Measurements from ENCODE around the gene GUCD1.

The GUCD1 gene

GRCh38 chr22:24529898-24530297 is 25.0 kb downstream of the GUCD1 start:
- DNase-seq (ENCODE audit: low read depth, low spot score) = no peak

DNA sequence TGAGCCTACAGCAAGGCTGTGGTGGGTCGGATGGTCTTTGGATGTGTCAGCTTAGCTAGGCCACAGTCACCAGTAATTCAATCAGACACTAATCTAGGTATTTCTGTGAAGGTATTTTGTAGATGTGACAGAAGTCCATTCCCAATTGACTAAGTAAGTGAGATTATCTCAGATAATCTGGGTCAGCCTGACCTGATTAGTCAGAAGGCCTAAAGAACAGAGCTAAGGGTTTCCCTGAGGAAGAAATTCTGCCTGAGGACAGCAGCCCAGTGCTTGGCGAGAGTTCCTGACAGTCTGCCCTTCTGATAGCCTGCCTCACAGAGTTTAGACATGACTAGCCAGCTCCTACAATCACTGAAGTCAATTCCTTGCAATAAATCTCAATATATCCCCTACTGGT is 28.7 kb downstream of the GUCD1 start:
- DNase-seq (ENCODE audit: low read depth, low spot score) = no peak

DNA sequence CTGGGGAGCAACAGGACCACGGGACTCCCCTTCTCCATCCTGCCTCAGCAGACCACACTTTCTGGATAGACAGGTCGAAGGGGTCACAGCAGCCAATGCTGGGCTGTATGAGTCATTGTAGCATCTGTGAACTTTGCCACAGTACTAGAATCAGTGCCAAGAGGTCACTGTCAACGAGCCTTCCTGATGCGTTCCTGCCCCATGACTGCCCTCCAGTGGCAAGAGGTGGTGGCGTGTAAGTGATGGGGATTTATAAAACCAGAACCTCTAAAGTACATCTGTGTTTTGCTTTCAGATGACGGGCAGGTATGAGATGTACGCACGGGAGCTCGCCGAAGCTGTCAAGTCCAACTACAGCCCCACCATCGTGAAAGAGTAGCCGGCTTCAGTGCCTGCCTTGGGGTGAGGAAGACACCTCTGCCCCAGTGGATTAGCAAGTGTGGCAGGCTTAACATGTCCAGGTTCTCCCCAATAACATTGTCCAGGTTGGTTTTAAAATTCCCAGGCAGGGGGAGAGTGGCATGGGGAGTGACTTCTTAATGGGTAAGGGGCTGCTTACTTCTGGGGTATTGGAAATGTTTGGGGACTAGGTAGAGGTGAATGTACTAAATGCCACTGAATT is 29.4 kb downstream of the GUCD1 start:
- DNase-seq (ENCODE audit: low read depth, low spot score) = peak; percentile 59

DNA sequence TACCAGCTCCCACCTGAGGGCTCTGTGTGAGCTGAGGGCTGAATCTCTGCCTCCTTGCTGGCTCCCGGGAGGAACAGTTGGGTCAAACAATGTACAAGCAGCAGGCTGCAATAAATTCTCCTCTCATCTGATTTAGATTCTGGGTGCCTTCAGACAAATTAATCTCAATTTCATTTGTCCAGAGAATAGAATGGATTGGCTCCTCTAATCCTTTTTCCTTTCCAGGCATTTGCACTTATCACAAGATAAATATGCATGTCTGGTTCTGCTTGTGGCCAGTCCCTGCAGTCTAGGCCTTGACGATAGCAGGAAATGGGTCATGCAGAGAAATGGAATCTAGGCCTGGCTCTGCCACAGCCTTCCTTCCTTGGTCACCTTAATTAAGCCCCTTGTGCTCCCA is 31.1 kb downstream of the GUCD1 start:
- no peak for DNase-seq (ENCODE audit: low read depth, low spot score)

GRCh38 chr22:24521791-24522245 is 33.1 kb downstream of the GUCD1 start:
- DNase-seq (ENCODE audit: low read depth, low spot score) = peak; percentile 82

DNA sequence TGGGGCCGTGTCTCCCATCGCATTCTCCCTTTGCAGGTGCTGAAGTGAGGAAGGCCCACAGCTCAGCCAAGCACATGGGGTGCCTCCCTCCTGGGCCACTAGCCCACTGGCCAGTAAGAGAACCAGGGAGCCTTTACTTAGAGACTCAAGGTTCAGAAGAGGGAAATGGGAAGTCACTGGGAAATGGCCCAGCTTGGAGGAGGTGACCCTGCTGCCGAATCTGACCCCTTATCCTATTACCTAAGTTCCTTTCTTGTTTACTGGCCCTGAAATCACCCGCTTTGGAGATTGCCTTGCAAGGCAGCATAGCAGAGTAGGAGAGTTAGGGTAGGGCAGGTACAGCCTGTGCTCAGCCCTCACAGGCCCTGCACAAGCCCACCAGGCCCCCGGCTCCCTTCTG is 35.4 kb downstream of the GUCD1 start:
- no peak for DNase-seq (ENCODE audit: low read depth, low spot score)

- no peak for DNase-seq (ENCODE audit: low read depth, low spot score)
These were observed 36.0 kb downstream of the GUCD1 start for GRCh38 chr22:24518771-24519485.

- no peak for DNase-seq (ENCODE audit: low read depth, low spot score)
These were observed 36.7 kb downstream of the GUCD1 start for GRCh38 chr22:24518228-24518627.

DNA sequence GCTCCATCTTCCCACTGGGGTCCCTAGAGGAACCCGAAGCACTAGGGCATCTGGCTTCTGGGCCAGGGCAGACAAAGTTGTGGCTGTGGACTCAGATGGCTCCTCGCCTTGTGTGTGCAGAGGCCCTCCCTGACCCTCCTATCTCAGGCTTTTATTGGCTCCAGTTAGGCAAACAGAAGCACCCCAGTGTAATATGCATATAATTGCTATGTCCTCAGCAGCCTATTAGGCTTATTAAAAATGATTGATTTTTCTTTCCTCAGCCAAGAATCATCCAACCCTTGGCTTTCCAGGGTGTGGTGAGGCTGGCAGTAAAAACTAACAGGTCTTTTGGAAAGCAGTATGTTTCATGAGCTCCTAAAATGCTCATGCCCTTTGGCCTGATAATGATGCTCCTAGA is 37.5 kb downstream of the GUCD1 start:
- DNase-seq (ENCODE audit: low read depth, low spot score) = no peak

DNA sequence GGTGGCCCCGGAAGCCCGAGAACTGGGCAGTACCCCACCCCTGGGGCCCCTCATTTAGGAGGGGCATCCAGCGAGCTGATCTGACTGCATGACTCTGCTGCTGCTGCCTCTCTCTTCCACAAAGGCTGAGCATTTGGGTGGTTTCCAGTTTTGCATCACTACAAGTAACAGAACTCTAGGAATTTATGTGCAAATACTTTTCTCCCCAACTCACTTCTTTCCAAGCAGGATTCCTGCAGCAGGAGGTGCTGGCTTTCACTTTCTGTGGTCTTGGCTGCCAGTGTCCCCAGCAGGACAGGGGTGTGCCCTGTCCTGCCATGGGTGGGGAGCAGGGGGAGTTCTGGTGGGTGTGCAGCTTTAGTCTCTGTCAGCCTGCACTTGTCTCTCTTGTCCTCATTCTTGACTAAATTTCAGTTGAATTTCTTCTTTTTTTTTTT is 38.6 kb downstream of the GUCD1 start:
- DNase-seq (ENCODE audit: low read depth, low spot score) = no peak

- DNase-seq (ENCODE audit: low read depth, low spot score) = no peak
These were observed 40.0 kb downstream of the GUCD1 start for GRCh38 chr22:24515027-24515338.

DNA sequence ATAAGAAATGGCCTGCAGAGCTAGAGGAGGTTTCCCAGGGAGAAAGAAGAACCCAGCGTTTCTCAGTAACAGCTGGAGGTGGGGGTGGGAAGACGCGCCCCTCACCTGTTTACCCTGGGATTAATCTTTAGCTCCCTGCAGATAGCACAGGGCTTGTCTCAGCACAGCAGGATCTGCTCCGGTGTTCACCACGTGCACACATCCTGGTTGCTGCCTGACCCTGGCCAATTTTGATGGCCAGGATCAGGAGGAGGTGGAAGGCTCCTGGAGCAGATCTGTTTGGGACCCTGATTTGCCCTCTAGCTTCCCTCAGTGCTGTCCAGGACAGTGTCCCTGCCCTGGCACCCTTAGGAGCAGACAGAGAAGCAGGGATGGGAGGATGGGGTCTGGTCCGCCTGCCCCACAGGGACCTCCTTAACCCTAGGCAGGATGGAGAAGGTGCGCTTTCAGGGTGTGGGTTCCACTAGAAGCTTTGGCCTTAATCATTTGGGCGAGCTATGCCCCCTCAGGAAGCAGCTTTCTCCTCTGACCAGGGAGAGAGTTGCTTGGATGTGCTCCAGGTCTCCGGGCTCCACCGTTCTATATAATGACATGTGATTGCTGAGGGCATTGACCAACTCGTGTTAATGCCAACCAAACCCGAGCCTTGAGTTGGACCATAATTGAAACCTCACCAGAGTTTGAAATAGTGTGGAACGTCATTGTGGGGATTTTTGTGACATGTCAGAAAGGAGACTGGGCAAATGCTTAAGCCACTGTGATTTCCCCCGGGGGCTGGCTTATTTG is 40.5 kb downstream of the GUCD1 start:
- DNase-seq (ENCODE audit: low read depth, low spot score) = no peak

GRCh38 chr22:24513378-24514240 is 41.3 kb downstream of the GUCD1 start:
- DNase-seq (ENCODE audit: low read depth, low spot score) = no peak

DNA sequence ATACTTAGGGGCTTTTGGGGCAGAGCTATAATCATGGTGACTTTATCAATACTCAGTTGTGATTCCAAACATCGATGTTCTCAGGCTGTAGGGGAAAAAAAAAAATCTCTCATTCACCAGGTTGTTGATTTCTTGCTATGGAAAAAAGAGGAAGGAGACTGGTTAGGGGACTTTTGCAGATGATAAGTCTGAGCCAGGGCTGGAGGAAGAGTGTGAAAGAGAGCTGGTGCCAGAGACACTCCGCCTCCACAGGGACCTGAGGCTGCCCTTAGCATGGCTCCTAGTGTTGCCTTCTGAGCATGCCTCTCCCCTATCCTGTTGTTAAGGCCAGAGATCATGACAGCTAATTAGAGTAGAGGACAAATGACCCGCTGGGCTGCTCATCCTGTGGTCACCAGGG is 42.9 kb downstream of the GUCD1 start:
- no peak for DNase-seq (ENCODE audit: low read depth, low spot score)

DNA sequence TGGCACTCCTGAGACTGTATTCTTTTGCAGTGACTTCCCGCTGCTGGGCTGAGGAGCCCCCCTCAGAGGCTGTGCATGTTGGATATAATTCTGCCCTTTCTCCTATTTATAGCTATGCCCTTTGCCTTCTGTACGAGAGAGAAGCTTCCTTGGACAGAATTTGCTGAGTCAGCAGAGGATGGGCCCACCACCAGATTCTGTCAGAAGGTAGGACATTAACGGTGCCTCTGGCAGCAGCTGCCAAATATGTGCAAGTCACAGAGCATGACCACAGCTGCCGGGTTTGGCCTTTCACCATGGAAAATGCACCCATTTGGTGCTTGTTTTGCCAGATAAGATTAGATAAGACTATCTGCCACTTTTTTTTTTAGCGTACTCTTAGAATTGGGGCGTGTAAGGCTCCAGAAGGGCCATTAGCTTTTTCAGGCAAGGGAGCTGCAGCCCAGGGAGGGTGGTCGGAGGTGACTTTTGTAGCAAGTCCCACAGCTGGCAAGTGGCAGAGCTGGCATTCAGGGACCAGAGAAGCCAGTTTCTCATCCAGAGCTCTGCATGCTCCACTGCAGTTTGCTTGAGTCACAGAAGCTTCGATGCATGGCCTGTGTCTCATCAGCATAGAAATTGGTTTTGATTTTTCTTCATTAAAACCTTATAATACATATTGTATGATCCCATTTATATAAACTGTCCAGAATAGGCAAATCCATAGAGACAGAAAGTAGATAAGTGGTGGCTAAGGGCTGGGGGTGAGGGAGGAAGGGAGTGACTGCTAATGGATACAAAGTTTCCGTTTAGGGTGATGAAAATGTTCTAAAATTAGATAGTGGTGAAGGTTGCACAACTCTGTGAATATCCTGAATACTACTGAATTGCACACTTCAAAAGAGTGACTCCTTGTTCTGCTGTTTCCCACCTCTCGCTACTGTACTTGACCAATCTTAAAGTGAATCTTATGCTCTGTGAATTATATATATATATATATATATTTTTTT is 44.0 kb downstream of the GUCD1 start:
- DNase-seq (ENCODE audit: low read depth, low spot score) = no peak

DNA sequence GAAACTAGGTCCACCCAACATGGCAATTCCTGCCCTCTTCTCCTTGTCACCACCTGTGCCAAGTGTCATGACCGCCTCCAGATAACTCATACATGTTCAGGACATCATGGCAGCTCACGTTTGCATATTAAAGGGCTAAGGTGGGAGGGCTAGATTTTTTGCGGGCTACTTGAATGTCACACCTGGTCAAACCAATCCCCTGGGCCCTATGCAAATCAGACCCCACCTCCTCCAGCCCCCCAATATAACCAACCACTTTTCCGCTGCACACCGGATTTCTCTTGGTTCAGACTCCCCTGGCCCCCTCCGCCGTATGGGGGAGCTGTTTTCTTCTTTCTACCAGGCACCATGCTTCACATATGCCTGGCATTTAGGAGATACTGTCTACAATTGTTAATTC is 47.2 kb downstream of the GUCD1 start:
- DNase-seq (ENCODE audit: low read depth, low spot score) = peak; percentile 83

DNA sequence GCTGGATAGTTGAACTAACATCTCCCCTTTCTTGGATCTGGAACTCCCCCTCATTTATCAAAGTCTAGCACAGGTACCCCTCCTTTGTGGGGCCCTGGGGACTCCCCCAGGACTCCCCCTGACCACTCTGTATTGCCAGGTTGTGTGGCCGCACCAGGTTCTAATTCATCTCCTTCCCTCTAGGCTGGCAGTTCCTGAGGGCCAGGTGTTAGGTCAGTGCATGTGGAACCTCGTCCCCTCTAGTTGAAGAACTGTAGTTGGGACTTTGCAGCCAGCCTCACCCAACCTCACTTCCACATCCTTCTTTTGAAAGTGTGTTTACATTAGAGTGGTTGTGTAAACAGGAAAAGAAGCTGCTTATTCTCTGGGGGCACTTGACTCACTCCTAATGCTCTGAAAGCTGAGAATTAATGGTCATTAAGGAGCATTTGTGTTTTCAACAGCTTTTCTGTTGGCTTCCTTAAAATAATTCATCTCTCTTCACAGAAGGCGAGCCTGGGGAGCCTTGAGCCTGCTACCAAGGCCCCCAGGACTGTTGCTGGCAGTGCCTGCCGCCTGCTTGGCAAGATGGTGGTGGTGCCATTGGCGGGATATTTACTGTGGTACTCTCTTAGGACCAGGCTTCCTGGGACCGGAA is 48.0 kb downstream of the GUCD1 start:
- DNase-seq (ENCODE audit: low read depth, low spot score) = no peak

- no peak for DNase-seq (ENCODE audit: low read depth, low spot score)
These were observed 49.8 kb downstream of the GUCD1 start for GRCh38 chr22:24504956-24505736.

DNA sequence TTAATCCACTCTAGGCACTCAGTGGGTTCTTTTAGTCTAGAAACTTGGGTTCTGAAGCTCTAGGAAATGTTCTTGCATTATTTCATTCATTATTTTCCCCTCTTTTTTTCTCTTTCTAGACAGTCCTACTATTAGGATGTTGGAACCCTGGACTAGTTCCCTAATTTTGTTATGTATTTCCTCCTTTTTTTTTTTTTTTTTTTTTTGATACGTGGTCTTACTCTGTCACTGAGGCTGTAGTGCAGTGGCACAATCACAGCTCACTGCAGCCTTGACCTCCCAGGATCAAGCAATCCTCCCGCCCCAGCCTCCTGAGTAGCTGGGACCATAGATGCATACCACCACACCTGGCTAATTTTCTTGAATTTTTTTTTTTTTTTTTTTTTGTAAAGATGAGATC is 50.4 kb downstream of the GUCD1 start:
- no peak for DNase-seq (ENCODE audit: low read depth, low spot score)

Measured in iPS DF 19.7 (cell line).